Measurements from ENCODE around the gene HDAC6. TPM values are rescaled to one million over a fixed set of nuclear protein-coding genes. Genes with fewer than 3 reads are reported as not detected.
"Not testable (repeated sequence)": the region's sequence is repeated elsewhere in the genome, so short reads cannot be mapped to it uniquely, and the experiment has no call there.

The HDAC6 gene
- total RNA-seq, 1 donor from 2014 or later = 24.7 TPM

DNA sequence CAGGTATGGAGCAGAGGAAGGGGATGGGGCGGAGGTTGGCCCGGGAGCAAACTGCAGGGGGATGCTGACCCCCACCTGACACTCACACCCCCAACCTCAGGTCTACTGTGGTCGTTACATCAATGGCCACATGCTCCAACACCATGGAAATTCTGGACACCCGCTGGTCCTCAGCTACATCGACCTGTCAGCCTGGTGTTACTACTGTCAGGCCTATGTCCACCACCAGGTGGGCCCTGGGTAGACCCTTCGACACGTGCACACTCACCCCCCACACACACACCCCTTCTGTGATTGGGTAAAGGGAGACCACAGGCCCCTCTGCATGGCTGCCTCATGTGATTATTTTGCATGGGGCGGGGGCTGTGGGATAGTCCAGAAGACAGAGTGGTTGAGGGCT, 22.2 kb downstream of the HDAC6 start:
- no peak for DNase-seq (ENCODE audit: low read depth, low spot score)

DNA sequence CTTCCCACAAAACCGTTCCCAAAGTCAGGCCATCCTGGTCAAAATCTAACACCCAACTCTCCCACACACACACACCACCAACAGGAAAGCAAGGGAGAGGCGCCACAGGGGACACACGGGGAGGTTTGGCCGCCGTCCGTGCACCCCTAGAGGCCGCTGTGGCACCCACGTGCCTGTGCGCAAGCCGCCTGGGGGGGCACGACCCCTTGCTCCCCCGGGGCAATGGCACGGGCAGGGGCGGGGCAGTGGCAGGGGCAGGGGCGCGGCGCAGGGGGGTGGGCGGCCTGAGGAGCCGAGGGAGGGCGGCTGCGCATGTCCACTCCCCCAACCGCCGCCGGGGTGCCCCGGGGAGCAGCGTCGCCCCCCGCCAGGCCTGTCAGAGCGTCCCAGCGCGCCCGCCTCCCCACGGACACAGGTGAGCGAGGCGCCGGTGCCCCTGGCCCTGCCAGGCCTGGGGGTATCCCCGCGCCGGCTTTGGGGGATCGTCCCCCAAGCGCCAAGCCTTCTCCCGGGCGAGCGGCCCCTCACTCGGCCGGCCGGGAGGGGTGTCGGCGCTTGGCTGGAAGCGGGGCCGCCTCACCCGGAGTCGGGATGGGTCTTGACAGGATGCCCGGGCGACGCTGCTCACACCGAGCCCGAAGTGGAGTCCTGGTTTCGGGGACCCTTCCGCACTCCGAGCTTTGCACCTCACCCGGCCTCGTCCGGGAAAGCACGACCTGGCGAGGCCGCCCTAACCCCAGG, 24.4 kb downstream of the HDAC6 start, which contains the start of gene ERAS:
TSS of gene ERAS (plus strand) at position 379 of the 741 bp plus-strand sequence. CDS start 2,611 bp downstream, outside the sequence.
- DNase-seq (ENCODE audit: low read depth, low spot score) = no peak

DNA sequence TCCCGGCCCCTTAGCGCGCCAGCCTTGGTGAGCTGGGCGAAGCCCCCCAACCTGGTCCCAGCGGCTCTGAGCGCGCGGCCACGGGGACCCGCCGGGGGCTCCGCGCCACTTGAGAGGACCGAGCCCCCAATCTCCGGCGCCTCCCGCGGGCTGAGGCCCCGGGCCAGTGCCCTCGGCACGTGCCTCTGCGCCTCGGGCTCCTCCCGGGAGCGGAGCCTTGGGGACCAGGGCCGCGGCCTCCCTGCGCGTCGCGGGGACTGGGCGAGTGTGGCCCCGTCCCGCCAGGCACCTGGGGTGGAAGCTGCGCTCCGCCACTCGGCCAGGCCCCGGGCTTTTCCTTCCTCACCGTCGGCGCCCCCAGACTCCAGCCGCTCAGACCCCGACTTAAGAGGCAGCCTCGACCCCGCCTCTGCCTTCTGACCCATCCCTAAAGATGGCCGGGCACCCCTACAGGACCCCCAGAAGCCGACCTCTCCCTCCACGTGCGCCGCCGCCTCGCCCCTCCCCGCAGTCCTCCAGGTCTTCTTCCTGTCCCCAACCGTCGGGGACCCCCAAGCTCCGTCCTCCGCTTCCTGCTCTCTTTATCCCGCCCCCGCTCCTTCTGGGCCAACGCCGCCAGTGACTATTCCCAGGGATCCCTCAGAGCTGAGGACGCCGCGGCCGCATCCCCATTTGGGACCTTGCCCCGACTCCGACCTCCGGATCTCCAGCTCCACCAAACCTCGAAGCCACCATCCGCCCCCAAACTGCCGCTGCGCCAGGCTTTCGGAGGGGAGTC, 25.2 kb downstream of the HDAC6 start:
- no peak for DNase-seq (ENCODE audit: low read depth, low spot score)

- DNase-seq (ENCODE audit: low read depth, low spot score) = no peak
Measured at GRCh38 chrX:48827654-48827968, 25.7 kb downstream of the HDAC6 start.

- no peak for DNase-seq (ENCODE audit: low read depth, low spot score)
Measured at GRCh38 chrX:48829016-48829735, 27.3 kb downstream of the HDAC6 start.

DNA sequence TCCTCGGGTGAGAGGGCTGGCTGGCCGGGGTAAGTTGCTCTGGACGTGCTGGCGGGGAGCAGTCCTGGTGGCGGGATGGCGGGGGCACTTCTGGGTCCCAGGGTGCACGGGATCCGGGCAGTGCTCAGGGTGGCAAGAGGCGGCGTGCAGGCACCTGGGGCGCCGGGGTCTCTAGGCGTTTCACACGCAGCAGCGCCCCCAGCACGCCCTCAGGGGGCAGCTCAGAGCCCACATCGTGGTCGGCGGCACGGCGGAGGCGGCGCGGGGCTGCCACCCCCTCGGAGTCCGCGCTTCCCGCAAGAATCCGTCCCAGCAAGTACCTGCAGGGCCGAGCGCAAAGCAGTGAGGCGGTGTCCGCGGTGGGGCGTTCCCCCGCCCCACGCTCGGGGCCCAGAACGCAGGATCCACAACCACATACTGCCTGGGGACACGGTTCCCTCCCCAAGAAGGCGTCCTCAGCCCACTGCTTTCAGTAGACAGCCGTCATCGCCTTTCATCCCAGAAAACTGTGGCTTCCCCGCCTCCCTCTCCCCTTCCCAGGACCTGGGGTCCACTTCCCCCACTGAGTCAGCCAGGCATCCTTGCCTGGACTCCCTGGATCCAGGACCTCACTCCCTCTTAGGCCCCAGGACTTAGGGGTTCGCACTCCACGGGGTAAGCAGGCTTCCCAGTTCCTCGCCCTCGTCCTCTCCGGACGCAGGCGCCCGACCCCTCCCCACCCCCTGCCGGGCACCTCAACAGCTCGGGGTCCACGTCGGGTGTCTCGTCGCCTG, 29.5 kb downstream of the HDAC6 start:
- no peak for DNase-seq (ENCODE audit: low read depth, low spot score)

DNA sequence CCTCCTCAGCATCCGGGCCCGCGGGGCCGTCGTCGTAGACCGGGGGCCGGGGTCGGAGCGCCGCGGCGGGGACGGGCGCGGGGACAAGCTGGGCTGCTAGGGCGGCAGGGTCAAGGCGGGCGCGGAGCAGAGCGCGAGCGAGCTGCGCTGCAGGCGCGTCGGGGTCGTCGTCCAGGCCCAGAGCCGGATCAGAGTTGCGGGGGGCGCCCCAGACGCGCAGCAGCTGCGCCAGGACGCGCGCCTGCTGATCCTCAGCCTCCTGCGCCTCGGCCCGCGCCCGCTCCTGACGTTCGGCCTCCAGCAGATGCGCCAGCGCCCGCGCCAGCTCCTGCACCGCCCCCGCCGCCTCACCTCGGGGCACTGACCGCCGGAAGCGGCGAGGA, 30.0 kb downstream of the HDAC6 start:
- no peak for DNase-seq (ENCODE audit: low read depth, low spot score)

DNA sequence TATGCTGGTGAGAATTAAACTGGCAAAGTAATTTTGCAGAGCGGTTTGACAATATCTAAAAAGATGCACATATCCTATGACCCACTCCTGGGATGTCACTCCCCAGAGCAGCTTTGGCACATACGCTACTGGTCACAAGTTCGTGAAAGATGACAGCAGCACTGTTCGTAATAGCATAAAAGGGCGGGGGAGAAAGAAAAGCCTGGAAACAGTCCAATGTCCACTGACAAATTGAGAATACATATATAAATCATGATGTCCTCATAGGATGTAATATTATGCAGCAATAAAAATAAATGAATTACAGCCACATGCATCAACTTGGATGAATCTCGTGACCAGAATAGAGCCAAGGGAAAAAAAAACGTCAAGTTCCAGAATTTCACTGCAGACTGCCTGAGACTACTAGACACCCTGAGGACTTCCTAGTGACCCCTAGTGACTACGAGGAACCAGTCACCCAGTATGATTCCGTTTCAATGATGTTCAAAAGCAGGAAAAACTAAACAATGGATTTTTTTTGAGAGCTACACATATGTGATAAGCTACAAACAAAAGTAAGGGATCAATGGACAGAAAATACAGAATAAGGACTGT, 31.8 kb downstream of the HDAC6 start:
- DNase-seq (ENCODE audit: low read depth, low spot score) = no peak

DNA sequence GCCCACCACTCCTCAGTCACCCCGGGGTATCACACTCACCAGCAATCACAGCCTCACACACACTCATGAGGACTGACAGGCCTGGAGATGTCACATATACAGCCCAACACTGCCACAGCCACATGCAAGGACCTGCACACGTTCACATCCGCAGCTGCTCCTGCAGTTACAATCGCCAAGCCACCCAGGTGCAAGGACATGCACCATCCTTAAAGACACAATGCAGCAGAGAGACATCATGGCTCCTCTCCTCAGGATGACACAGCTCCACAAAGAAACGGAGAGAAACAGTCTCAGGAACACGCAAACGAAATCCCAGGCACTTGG, 32.5 kb downstream of the HDAC6 start:
- no peak for DNase-seq (ENCODE audit: low read depth, low spot score)

- no peak for DNase-seq (ENCODE audit: low read depth, low spot score)
Measured at GRCh38 chrX:48835524-48836329, 33.9 kb downstream of the HDAC6 start, which contains the start of gene PCSK1N. Gene PCSK1N (minus strand): TSS chrX:48835610. CDS start chrX:48835532, 78 bp downstream.

DNA sequence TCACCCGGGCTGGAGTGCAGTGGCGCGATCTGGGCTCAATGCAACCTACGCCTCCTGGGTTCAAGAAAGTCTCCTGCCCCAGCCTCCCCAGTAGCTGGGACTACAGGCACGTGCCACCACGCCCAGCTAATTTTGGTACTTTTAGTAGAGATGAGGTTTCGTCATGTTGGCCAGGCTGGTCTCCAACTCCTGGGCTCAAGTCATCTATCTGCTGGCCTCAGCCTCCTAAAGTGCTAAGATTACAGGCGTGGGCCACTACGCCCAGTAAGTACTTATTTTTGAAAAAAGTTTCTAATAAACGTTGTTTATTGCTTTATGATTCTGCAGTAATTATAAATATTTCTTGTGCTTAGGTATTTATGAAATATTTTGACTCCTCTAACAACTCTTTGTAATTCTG, 37.8 kb downstream of the HDAC6 start:
- no peak for DNase-seq (ENCODE audit: low read depth, low spot score)

GRCh38 chrX:48848847-48849246, 47.0 kb downstream of the HDAC6 start:
- DNase-seq (ENCODE audit: low read depth, low spot score) = no peak

GRCh38 chrX:48852857-48853256, 51.0 kb downstream of the HDAC6 start:
- no peak for DNase-seq (ENCODE audit: low read depth, low spot score)

GRCh38 chrX:48853494-48853893, 51.6 kb downstream of the HDAC6 start:
- DNase-seq (ENCODE audit: low read depth, low spot score) = not testable (repeated sequence)

- DNase-seq (ENCODE audit: low read depth, low spot score) = not testable (repeated sequence)
Measured at GRCh38 chrX:48854121-48854804, 52.4 kb downstream of the HDAC6 start.

GRCh38 chrX:48854898-48855297, 53.0 kb downstream of the HDAC6 start:
- DNase-seq (ENCODE audit: low read depth, low spot score) = no peak

DNA sequence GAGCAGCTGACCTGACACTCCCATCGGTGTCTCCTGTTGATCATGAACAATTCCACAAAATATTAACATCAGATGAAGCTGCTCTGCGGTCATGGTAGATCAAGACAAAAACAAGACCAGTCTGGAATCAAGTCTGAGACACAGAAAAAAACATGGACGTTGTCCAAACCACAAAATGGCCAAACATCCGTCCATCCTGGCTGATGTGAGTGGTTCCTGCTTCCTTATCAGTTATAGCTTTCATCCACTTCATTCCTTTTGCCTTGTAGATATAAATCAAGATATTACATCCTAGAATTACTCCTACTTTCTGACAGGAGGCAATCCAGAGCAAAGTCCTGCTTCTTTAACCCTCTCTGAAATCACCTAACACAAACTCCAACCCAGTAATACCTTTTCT, 62.3 kb downstream of the HDAC6 start:
- no peak for DNase-seq (ENCODE audit: low read depth, low spot score)

DNA sequence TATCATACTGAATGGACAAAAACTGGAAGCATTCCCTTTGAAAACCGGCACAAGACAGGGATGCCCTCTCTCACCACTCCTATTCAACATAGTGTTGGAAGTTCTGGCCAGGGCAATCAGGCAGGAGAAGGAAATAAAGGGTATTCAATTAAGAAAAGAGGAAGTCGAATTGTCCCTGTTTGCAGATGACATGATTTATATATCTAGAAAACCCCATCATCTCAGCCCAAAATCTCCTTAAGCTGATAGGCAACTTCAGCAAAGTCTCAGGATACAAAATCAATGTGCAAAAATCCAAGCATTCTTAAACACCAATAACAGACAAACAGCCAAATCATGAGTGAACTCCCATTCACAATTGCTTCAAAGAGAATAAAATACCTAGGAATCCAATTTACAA, 70.2 kb downstream of the HDAC6 start:
- DNase-seq (ENCODE audit: low read depth, low spot score) = not testable (repeated sequence)
